Astrocyte (in vitro differentiated cells and primary cell): ENCODE data around the gene EFNA2.

Source experiments
- CTCF ChIP-seq: IDR thresholded peaks from 2 replicates; pipeline ENCODE4 v1.5.1; 2011; ENCODE audit warnings: low read depth, mild to moderate bottlenecking, inconsistent platforms, low read length, moderate library complexity; ENCODE audit not compliant: insufficient read depth
- EZH2 ChIP-seq: IDR thresholded peaks from 2 replicates; pipeline ENCODE4 v1.6.1; 2012; ENCODE audit warnings: mild to moderate bottlenecking, low read length, inconsistent platforms; ENCODE audit not compliant: insufficient read depth

GRCh38 chr19:1274852-1275259 lies 10.8 kb upstream of the EFNA2 start:
- TF ChIP-seq CTCF (no peak), EZH2 (no peak)
